Measurements from ENCODE around the gene ASAP2.
"Not testable (repeated sequence)": the region's sequence is repeated elsewhere in the genome, so short reads cannot be mapped to it uniquely, and the experiment has no call there.

The ASAP2 gene

GRCh38 chr2:9261231-9261883 lies 54.7 kb downstream of the ASAP2 start:
- DNase-seq (ENCODE audit: insufficient read length, low spot score) (no peak), FAIRE-seq (no peak)
- TF ChIP-seq CTCF (IDR thresholded peaks at IDR 0.05; ENCODE audit: insufficient read depth, missing control alignments), result no peak

- TF ChIP-seq CTCF (IDR thresholded peaks at IDR 0.05; ENCODE audit: insufficient read depth, missing control alignments), result no peak
- DNase-seq (ENCODE audit: insufficient read length, low spot score) (no peak), FAIRE-seq (no peak)
These were observed 56.1 kb downstream of the ASAP2 start for GRCh38 chr2:9262671-9263171.

GRCh38 chr2:9263428-9263827 lies 56.8 kb downstream of the ASAP2 start:
- no peak for TF ChIP-seq CTCF (IDR thresholded peaks at IDR 0.05; ENCODE audit: insufficient read depth, missing control alignments)
- DNase-seq (ENCODE audit: insufficient read length, low spot score) (no peak), FAIRE-seq (no peak)

- DNase-seq (ENCODE audit: insufficient read length, low spot score), result no peak
- no peak for FAIRE-seq
- no peak for TF ChIP-seq CTCF (IDR thresholded peaks at IDR 0.05; ENCODE audit: insufficient read depth, missing control alignments)
These were observed 57.7 kb downstream of the ASAP2 start for GRCh38 chr2:9264301-9264700.

- no peak for DNase-seq (ENCODE audit: insufficient read length, low spot score)
- FAIRE-seq, result no peak
- no peak for TF ChIP-seq CTCF (IDR thresholded peaks at IDR 0.05; ENCODE audit: insufficient read depth, missing control alignments)
These were observed 60.1 kb downstream of the ASAP2 start for GRCh38 chr2:9266711-9267110.

- DNase-seq (ENCODE audit: insufficient read length, low spot score); FAIRE-seq: not testable (repeated sequence)
These were observed 60.7 kb downstream of the ASAP2 start for GRCh38 chr2:9267286-9267685.

- no peak for TF ChIP-seq CTCF (IDR thresholded peaks at IDR 0.05; ENCODE audit: insufficient read depth, missing control alignments)
- FAIRE-seq (no peak), DNase-seq (ENCODE audit: insufficient read length, low spot score) (no peak)
These were observed 61.9 kb downstream of the ASAP2 start for GRCh38 chr2:9268301-9269080.
